ENCODE data around the gene CDH4.
"Not testable (repeated sequence)": the region's sequence is repeated elsewhere in the genome, so short reads cannot be mapped to it uniquely, and the experiment has no call there.

CDH4 gene

DNA sequence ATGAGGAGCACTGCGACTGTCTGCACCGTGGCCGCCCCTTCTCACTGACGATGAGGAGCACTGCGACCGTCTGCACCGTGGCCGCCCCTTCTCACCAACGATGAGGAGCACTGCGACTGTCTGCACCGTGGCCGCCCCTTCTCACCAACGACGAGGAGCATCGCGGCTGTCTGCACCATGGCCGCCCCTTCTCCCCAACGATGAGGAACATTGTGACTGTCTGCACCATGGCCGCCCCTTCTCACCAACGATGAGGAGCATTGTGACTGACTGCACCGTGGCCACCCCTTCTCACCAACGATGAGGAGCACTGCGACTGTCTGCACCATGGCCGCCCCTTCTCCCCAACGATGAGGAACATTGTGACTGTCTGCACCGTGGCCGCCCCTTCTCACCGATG lies 696.0 kb downstream of the CDH4 start:
- not testable (repeated sequence) for DNase-seq

DNA sequence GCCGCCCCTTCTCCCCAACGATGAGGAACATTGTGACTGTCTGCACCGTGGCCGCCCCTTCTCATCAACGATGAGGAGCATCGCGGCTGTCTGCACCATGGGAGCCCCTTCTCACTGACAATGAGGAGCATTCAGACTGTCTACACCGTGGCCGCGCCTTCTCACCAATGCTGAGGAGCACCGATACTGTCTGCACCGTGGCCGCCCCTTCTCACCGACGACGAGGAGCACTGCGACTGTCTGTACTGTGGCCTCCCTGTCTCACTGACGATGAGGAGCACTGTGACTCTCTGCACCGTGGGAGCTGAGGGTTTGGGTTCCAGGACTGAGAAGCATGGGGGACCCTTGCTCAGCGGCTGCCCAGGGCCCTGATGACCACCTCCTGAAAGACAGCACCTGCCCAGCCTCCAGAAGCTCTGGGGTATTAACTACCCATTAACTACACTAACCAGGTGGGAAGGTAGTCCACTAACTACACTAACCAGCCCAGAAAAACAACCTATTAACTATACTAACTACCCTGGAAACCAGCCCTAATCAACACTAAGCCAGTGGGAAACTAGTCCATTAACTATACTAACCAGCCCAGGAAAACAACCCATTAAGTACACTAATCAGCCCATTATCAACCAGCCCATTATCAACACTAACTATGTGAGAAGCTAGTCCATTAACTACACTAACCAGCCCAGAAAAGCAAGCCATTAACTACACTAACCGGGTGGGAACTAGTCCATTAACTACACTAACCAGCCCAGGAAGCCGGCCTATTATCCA lies 696.7 kb downstream of the CDH4 start:
- DNase-seq: no peak

DNA sequence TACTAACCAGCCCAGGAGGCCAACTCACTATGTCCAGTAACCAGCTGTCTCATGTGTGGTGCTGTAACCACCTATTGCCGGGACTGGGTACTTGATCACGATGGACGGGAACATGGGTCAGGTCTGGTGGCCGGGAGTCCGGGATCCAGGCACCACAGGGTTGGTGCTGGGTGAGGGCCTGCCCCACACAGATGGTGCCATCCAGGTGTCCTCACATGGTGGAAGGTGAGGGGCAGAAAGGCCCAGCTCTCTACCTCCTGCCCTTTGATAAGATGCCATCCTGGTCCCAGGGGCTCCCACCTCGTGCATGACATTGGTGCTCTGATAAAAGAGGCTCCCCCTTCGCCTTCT lies 697.3 kb downstream of the CDH4 start:
- no peak for DNase-seq

DNA sequence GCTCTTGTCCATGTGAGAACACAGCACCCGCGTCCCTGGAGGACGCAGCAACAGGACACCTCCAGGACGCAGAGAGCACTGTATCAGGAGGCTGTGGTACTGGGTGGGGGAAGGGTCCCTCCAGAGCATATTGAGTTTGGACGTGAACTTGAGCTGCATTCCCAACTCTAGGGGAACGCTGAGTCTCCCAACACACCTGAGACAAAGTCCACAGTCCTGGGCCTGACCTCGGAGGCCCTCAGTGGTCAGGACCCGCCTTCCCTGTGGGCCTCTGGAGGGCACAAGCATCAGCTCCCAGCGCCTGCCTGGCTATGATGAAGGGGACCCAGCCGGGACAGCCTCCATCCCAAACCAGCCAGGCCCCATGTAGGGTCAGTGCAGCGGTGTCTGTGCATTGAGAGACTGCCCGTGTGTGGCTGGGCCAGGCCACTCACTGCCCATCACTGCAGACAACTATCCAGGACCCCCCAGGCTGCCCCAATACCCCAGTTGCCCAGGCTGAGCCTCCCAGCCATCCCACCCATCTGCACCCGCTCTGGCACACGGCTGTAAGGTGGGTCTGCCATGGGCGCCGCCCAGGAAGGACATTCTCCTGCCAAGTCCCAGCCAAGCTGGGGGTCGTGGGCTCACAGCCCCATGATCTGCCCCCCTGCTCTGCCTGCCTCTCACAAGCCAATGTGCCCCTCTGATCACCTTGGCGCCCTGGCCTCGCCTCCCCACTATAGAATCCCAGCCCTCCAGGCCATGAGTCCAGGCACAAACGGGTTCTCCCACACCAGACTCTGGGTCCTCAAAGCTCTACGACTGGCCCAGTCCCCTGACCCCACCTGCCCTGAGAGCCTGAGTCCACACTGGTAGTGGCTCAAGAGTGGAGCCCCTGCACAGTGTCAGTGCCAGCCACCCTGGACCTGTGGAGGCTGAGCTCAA lies 697.9 kb downstream of the CDH4 start:
- no peak for DNase-seq

DNA sequence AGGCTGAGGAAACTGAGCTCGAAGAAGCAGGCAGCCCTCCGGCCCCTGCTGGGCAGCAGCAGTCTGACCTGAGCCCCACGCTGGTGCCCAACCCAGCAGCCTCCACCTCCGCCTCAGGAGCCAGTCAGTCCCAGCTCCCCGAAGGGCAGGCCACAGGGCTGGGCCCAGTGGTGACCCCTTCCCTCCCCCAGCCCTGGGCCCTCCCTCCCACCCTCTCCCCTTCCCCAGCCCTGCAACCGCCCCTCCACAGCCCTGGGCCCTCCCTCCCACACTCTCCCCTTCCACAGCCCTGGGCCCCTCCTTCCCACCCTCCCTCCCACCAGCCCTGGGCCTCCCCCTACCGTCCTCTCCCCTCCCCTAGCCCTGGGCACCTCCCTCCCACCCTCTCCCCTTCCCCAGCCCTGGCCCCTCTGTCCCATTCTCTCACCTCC lies 698.6 kb downstream of the CDH4 start:
- no peak for DNase-seq

DNA sequence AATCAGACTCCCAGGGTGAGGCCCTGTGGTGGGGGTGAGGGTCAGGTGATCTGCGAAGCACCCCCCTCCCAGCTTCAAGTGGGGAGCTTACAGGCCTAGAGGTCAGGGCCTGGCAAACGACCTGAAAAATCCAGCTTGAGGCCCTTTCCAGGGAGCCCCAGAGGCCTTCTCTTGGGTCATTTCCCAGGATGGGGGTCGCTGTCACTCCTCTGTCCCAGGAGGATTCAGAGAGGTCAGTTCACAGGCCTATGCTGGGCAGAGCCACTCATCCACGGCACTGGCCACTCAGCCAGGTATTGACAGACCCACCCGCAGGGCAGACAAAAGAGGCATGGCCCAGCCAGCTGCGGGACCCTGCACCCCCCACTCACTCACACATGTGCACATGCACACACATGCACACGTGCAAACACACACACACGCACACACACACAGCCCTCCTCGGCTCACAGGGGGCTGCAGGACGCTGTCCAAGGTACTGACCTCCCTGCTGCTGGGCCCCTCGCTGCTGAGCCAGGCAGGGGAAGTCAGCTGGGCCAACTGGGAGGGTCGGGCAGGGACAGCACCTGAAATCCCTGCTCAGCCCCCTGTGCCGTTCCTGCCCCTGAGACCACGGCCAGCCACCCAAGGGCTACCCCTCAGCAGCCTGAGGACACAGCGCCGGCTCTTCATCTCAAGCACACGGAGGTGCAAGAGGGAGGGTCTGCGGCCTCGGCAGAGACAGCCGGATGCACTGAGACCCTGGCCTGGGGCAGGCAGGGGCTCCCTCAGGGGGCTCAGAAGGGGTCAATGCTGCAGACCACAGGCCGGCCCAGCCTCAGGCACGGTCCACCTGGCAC lies 699.9 kb downstream of the CDH4 start:
- DNase-seq: no peak

GRCh38 chr20:61953037-61954021 lies 701.3 kb downstream of the CDH4 start:
- DNase-seq: no peak

DNA sequence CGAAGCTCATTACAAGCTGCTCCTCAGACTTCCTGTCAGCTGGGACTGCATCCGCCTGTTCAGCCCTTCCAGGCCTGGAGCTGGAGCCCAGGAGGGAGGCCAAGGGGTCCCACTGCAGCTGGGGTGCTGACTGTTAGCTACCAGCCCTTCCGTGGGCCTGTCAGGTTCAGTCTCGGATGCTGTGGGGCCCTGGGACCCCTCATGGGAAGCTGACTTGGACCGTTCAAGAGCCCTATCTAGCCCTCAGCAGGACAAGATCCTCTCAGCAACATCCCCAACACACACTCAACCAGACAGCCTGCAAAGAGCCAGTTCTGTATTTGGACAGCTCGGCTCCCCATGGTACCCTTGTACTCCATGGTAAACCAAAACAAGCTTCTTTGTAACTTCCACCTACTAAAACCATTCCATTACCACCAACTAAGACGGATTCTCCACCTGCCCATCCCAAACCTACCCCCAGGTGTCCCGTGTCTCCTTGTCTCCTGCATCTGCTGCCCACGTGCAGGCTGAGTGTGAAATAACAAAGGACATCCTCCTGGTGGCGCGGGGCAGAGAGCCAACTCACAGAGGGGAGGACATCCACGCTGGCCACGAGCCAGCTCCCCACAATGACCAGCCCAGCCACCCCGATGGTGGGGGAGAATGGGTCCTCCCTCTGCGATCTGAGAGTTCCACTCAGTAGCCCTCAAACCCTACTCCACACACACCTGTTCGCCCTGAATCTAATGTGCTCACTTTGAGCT lies 702.4 kb downstream of the CDH4 start:
- DNase-seq: no peak

- no peak for DNase-seq
Measured at GRCh38 chr20:61955668-61956395, 703.8 kb downstream of the CDH4 start.

DNA sequence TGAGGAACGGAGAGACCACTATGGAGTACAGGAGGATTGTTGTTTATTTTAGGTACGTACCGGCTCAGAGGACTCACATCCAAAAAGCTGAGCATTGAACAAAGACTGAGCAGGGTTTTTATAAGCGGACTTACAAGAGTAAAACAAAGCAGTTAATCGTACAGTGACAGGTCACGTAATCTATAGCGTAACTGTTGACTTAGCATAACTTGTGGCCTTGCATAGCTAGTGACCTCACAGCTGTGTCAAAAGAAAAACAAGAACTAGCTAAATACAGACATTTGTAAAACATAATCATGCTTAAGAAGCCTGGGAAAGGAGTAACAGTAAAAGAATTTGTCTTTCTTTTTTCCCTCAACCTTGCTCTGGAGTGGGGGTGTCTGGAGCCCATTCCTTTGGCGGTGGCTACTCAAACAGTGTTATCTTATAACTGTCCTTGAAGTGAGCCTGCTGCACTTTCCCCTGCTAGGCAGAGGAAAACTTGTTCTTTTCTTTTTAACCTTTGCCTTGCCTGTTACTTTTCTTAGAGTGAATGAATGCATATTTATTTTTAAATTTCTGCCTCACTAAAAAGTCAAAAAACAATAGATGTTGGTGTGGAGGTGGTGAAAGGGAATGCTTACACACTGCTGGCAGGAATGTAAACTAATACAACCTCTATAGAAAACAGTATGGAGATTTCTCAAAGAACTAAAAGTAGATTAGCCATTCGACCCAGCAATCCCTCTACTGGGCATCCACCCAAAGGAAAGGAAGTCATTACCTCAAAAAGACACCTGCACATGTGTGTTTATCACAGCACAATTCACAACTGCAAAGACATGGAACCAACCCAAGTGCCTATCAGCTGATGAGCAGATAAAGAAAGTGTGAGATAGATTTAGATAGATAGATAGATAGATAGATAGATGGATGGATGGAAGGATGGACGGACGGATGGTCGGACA lies 704.6 kb downstream of the CDH4 start:
- DNase-seq: no peak

DNA sequence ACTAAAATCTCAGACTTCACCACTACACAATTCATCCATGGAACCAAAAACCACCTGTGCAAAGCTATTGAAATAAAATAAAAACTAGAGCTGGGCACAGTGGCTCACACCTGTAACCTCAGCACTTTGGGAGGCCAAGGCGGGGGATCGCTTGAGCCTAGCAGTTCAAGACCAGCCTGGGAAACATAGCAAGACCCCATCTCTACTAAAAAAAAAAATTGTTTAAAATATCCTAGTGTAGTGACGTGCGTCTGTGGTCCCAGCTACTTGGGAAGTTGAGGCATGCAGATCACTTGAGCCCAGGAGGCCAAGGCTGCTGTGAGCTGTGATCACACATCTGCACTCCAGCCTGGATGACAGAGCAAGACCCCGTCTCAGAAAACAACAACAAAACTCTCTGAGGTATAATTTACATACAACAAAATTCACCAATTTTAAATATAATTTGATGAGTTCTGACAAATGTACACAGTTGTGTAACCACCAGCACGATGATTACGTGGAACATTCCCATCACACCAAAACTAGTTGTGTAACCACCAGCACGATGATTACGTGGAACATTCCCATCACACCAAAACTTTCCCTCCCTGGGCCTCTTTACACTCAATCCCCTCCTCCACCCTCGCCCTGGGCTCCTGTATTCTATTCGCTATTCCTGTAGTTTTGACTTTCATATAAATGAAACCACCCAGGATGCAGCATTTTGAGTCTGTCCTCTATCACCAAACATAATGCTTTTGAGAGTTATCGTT lies 706.1 kb downstream of the CDH4 start:
- no peak for DNase-seq

DNA sequence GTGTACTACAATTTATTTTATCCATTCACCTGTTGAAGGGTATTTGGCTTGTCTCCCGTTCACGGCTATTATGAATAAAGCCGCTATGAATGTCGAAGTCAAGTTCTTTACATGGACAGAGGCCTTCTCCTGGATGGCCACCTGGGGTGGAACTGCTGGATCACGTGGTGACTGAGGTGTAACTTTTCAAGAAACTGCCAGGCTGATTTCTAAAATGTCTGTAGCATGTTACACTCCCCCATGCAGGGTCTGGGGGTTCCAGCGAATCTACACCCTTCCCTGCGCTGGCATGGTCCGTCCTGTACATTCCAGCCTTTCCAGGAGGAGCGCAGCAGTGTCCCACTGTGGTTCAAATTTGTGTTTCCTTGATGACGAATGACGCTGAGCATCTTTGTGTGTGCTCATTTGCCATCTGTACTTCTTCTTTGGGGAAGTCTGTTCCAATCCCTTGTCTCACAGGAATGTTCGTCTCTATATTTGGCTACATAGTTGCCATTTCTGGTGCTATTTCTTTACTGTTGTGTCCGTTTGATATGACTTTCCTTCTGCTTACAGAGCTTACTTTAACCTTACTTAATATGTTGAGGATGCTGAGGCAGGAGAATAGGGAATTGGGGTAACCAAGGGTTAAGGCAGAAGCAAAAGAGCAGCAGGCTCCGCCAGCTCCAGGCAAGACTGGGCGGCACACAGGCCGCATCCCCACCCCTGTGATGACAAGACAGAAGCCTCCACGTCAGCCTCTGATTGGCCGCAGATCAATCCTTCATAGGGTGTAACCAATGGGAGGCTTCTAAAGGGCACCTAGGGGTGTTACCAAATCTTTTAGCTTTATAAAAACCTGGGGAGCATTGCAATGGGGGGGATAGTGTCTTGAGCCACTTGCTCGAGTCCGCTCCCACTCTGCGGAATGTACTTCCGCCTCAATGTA lies 707.0 kb downstream of the CDH4 start:
- no peak for DNase-seq

- no peak for DNase-seq
Measured at GRCh38 chr20:61960836-61961235, 708.8 kb downstream of the CDH4 start.

DNA sequence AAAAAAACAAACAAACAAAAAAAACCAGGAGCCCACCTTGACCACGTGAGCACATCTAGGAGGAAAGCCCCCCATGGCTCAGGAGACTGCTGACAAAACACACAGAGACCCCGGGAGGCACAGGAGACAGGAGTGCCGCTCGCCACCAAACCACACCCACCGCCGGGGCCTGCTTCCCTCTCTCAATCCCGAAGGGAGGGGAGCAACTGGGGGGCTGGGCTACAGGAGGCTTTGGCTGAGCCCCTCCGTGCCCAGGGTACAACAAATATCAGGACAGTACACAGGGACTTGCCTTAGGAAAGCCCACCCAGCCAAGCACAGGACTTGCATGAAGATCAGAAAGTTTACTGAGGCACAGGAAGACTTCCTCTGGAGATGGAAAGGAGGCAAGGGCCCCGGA lies 711.1 kb downstream of the CDH4 start:
- DNase-seq: no peak

DNA sequence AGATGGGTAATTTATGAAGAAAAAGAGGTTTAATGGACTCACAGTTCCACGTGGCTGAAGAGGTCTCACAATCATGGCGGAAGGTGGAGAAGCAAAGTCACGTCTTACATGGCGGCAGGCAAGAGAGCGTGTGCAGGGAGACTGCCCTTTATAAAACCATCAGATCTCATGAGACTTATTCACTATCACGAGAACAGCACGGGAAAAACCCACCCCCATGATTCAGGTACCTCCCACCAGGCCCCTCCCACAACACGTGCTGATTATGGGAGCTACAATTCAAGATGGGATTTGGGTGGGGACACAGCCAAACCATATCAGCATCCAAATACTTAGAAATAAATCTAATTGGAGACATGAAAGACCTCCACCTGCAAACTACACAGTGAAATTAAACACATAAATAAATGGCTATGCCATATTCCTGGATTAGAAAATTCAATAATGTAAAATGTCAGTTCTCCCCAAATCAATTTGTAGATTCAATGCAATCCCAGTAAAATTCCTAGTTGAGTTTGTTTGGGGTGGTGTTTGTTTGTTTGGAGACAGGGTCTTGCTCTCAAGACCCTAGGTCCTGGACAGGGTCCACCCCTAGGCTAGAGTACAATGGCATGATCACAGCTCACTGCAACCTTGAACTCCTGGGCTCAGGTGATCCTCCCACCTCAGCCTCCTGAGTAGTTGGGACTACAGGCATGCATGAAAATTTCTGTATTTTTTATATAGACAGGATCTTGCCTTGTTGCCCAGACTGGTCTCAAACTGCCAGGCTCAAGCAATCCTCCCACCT lies 712.0 kb downstream of the CDH4 start:
- DNase-seq: no peak
